Measurements from ENCODE around the gene MINDY1. TPM values are rescaled to one million over a fixed set of nuclear protein-coding genes. Genes with fewer than 3 reads are reported as not detected.
A peak's percentile ranks its signal among the peaks of the same experiment; 100 is the strongest.

The MINDY1 gene
- polyA plus RNA-seq: 2.3 TPM

GRCh38 chr1:151006327-151007052, at the start of gene MINDY1:
MINDY1 (minus strand) TSS chr1:151006902; CDS start chr1:151002617, 4,285 bp downstream.
- no peaks in the 10 kb centered on the region for H3K9me3 Mint-ChIP-seq
- H3K4me1 Mint-ChIP-seq: peaks cover 36 to 51% (median 49%) of the 10 kb centered on the region in 3 donors
- no peaks in the 10 kb centered on the region for H3K27me3 Mint-ChIP-seq
- H3K27ac Mint-ChIP-seq: peak within 1 kb of the TSS; percentile 86 to 99 (median 98)
- peaks cover 4% of the 10 kb centered on the region for H3K36me3 Mint-ChIP-seq
- peak within 1 kb of the TSS; percentile 87 to 97 (median 96) for H3K4me3 Mint-ChIP-seq

- no peaks in the 10 kb centered on the region for H3K9me3 Mint-ChIP-seq
- H3K36me3 Mint-ChIP-seq: peaks cover 14% of the 10 kb centered on the region
- peak overlapping the region; percentile 89 to 97 (median 93) for H3K27ac Mint-ChIP-seq
- no peaks in the 10 kb centered on the region for H3K27me3 Mint-ChIP-seq
- peak overlapping the region; percentile 96 to 100 (median 98) for H3K4me3 Mint-ChIP-seq
- H3K4me1 Mint-ChIP-seq: peaks cover 39 to 42% (median 42%) of the 10 kb centered on the region in 3 donors
Measured at GRCh38 chr1:151056149-151056548, 49.4 kb upstream of the MINDY1 start.

- Mint-ChIP-seq H3K27me3 (no peaks in the 10 kb centered on the region), H3K9me3 (no peaks in the 10 kb centered on the region), H3K27ac (peak overlapping the region; percentile 89 to 97 (median 93)), H3K36me3 (peaks cover 14% of the 10 kb centered on the region), H3K4me3 (peak overlapping the region; percentile 96 to 100 (median 98)), H3K4me1 (peaks cover 37 to 44% (median 38%) of the 10 kb centered on the region in 3 donors)
Measured at GRCh38 chr1:151055581-151055980, 48.9 kb upstream of the MINDY1 start.

GRCh38 chr1:151054971-151055547, 48.4 kb upstream of the MINDY1 start:
- peak overlapping the region; percentile 74 to 97 (median 89) for H3K27ac Mint-ChIP-seq
- no peaks in the 10 kb centered on the region for H3K27me3 Mint-ChIP-seq
- peaks cover 14% of the 10 kb centered on the region for H3K36me3 Mint-ChIP-seq
- H3K9me3 Mint-ChIP-seq: no peaks in the 10 kb centered on the region
- peak overlapping the region; percentile 96 to 100 (median 98) for H3K4me3 Mint-ChIP-seq
- peaks cover 33 to 40% (median 37%) of the 10 kb centered on the region in 3 donors for H3K4me1 Mint-ChIP-seq

GRCh38 chr1:151051356-151052009, 44.8 kb upstream of the MINDY1 start:
- H3K4me1 Mint-ChIP-seq: peaks cover 32 to 41% (median 39%) of the 10 kb centered on the region in 3 donors
- no peaks in the 10 kb centered on the region for H3K27me3 Mint-ChIP-seq
- peak overlapping the region in 2 of 3 donors; percentile 69 to 83 for H3K27ac Mint-ChIP-seq
- no peaks in the 10 kb centered on the region for H3K9me3 Mint-ChIP-seq
- peak overlapping the region in 1 of 4 donors; percentile 81 for H3K4me3 Mint-ChIP-seq
- peaks cover 8% of the 10 kb centered on the region for H3K36me3 Mint-ChIP-seq

- Mint-ChIP-seq H3K4me3 (peak overlapping the region in 2 of 4 donors; percentile 67 to 97), H3K4me1 (peaks cover 30 to 31% (median 31%) of the 10 kb centered on the region in 3 donors), H3K27ac (peak overlapping the region; percentile 61 to 94 (median 88)), H3K9me3 (no peaks in the 10 kb centered on the region), H3K27me3 (no peaks in the 10 kb centered on the region), H3K36me3 (peaks cover 3% of the 10 kb centered on the region)
Measured at GRCh38 chr1:151050051-151050688, 43.5 kb upstream of the MINDY1 start.

- Mint-ChIP-seq H3K9me3 (no peaks in the 10 kb centered on the region), H3K4me3 (peak overlapping the region; percentile 16 to 98 (median 82)), H3K27me3 (no peaks in the 10 kb centered on the region), H3K27ac (peak overlapping the region; percentile 23 to 94 (median 88)), H3K36me3 (no peaks in the 10 kb centered on the region), H3K4me1 (peaks cover 24 to 27% (median 26%) of the 10 kb centered on the region in 3 donors)
Measured at GRCh38 chr1:151049458-151049857, 42.8 kb upstream of the MINDY1 start.

- Mint-ChIP-seq H3K4me3 (peak overlapping the region; percentile 93 to 98 (median 97)), H3K4me1 (peaks cover 24 to 27% (median 26%) of the 10 kb centered on the region in 3 donors), H3K27me3 (no peaks in the 10 kb centered on the region), H3K27ac (peak overlapping the region; percentile 84 to 94 (median 88)), H3K36me3 (no peaks in the 10 kb centered on the region), H3K9me3 (no peaks in the 10 kb centered on the region)
Measured at GRCh38 chr1:151048645-151049032, 41.9 kb upstream of the MINDY1 start.

GRCh38 chr1:151047925-151048644, 41.4 kb upstream of the MINDY1 start:
- peaks cover 24 to 27% (median 26%) of the 10 kb centered on the region in 3 donors for H3K4me1 Mint-ChIP-seq
- H3K4me3 Mint-ChIP-seq: peak overlapping the region; percentile 93 to 98 (median 97)
- no peaks in the 10 kb centered on the region for H3K36me3 Mint-ChIP-seq
- H3K27ac Mint-ChIP-seq: peak overlapping the region; percentile 84 to 94 (median 88)
- H3K9me3 Mint-ChIP-seq: no peaks in the 10 kb centered on the region
- no peaks in the 10 kb centered on the region for H3K27me3 Mint-ChIP-seq

- Mint-ChIP-seq H3K36me3 (no peaks in the 10 kb centered on the region), H3K4me1 (peaks cover 24 to 27% (median 26%) of the 10 kb centered on the region in 3 donors), H3K27ac (peak within 1 kb of the TSS; percentile 86 to 94 (median 88)), H3K27me3 (no peaks in the 10 kb centered on the region), H3K9me3 (no peaks in the 10 kb centered on the region), H3K4me3 (peak within 1 kb of the TSS; percentile 93 to 98 (median 97))
Measured at GRCh38 chr1:151047591-151047924, 40.9 kb upstream of the MINDY1 start, which contains the start of gene C1orf56. C1orf56 (plus strand) TSS chr1:151047751; CDS start chr1:151047848, 97 bp downstream.

- Mint-ChIP-seq H3K27me3 (no peaks in the 10 kb centered on the region), H3K36me3 (peaks cover 2% of the 10 kb centered on the region), H3K9me3 (no peaks in the 10 kb centered on the region), H3K27ac (no peak overlapping the region), H3K4me3 (no peak overlapping the region), H3K4me1 (peaks cover 5 to 11% (median 11%) of the 10 kb centered on the region in 3 donors)
Measured at GRCh38 chr1:151043163-151043562, 36.5 kb upstream of the MINDY1 start.

GRCh38 chr1:151039521-151039920, 32.8 kb upstream of the MINDY1 start:
- Mint-ChIP-seq H3K4me1 (peaks cover 0 to 1% (median 0%) of the 10 kb centered on the region in 3 donors), H3K4me3 (no peak overlapping the region), H3K9me3 (no peaks in the 10 kb centered on the region), H3K36me3 (peaks cover 2% of the 10 kb centered on the region), H3K27me3 (no peaks in the 10 kb centered on the region), H3K27ac (no peak overlapping the region)

GRCh38 chr1:151037032-151037431, 30.3 kb upstream of the MINDY1 start:
- H3K36me3 Mint-ChIP-seq: peaks cover 9% of the 10 kb centered on the region
- peaks cover 0 to 2% (median 1%) of the 10 kb centered on the region in 3 donors for H3K4me1 Mint-ChIP-seq
- no peak overlapping the region for H3K27ac Mint-ChIP-seq
- no peaks in the 10 kb centered on the region for H3K9me3 Mint-ChIP-seq
- H3K4me3 Mint-ChIP-seq: no peak overlapping the region
- no peaks in the 10 kb centered on the region for H3K27me3 Mint-ChIP-seq

GRCh38 chr1:151036356-151036755, 29.7 kb upstream of the MINDY1 start, which contains the start of gene BNIPL:
BNIPL (plus strand) TSS chr1:151036586; CDS start chr1:151036726, 140 bp downstream.
- H3K27me3 Mint-ChIP-seq: no peaks in the 10 kb centered on the region
- H3K4me1 Mint-ChIP-seq: peaks cover 0 to 2% (median 1%) of the 10 kb centered on the region in 3 donors
- H3K27ac Mint-ChIP-seq: no peak within 1 kb of the TSS
- peaks cover 10% of the 10 kb centered on the region for H3K36me3 Mint-ChIP-seq
- no peaks in the 10 kb centered on the region for H3K9me3 Mint-ChIP-seq
- H3K4me3 Mint-ChIP-seq: no peak within 1 kb of the TSS

Data from IgD-negative memory B cell (primary cell).